H9 (cell line): ENCODE data around the gene C1orf198. TPM values are rescaled to one million over a fixed set of nuclear protein-coding genes. Genes with fewer than 3 reads are reported as not detected.

Experiments
- DNase-seq: peaks from one replicate; pipeline ENCODE4 v3.0.0-alpha.2; 2017
- H2AFZ ChIP-seq: one replicate; pipeline ENCODE4 v1.6.1; 2013; ENCODE audit warnings: mild to moderate bottlenecking, low read length, control low read depth, moderate library complexity
- H2AK5ac ChIP-seq: 2 replicates; pipeline ENCODE4 v1.6.1; 2013; ENCODE audit warnings: low read length, control low read depth, mixed read lengths; ENCODE audit not compliant: insufficient read length
- H2BK120ac ChIP-seq: one replicate; pipeline ENCODE4 v1.6.1; 2013; ENCODE audit warnings: low read depth, mild to moderate bottlenecking, low read length, control low read depth, inconsistent platforms; ENCODE audit not compliant: poor library complexity, severe bottlenecking
- H2BK12ac ChIP-seq: 2 replicates; pipeline ENCODE4 v1.6.1; 2013; ENCODE audit warnings: low read length, control low read depth, mixed read lengths, low read depth; ENCODE audit not compliant: insufficient read length
- H2BK15ac ChIP-seq: 2 replicates; pipeline ENCODE4 v1.6.1; 2013; ENCODE audit warnings: low read depth, low read length, control low read depth
- H2BK20ac ChIP-seq: one replicate; pipeline ENCODE4 v1.6.1; 2013; ENCODE audit warnings: low read depth, mild to moderate bottlenecking, low read length, control low read depth, inconsistent platforms; ENCODE audit not compliant: poor library complexity, severe bottlenecking
- H2BK5ac ChIP-seq: 2 replicates; pipeline ENCODE4 v1.6.1; 2013; ENCODE audit warnings: low read length, control low read depth, mixed read lengths; ENCODE audit not compliant: insufficient read length
- H3K14ac ChIP-seq: 2 replicates; pipeline ENCODE4 v1.6.1; 2013; ENCODE audit warnings: low read length, control low read depth; ENCODE audit not compliant: insufficient read depth
- H3K18ac ChIP-seq: 2 replicates; pipeline ENCODE4 v1.6.1; 2013; ENCODE audit warnings: low read depth, mild to moderate bottlenecking, mixed read lengths, low read length, control low read depth; ENCODE audit not compliant: insufficient read length
- H3K23ac ChIP-seq: 2 replicates; pipeline ENCODE4 v1.6.1; 2013; ENCODE audit warnings: low read length, control low read depth, mixed read lengths, low read depth; ENCODE audit not compliant: insufficient read length
- H3K23me2 ChIP-seq: 2 replicates; pipeline ENCODE4 v1.6.1; 2013; ENCODE audit warnings: low read depth, mild to moderate bottlenecking, mixed read lengths, low read length, control low read depth; ENCODE audit not compliant: insufficient read length, poor library complexity, severe bottlenecking
- H3K27ac ChIP-seq: 2 replicates; pipeline ENCODE4 v1.5.1; 2013; ENCODE audit warnings: low read length, control low read depth, mixed read lengths, low read depth; ENCODE audit not compliant: insufficient read length
- H3K27me3 ChIP-seq: 2 replicates; pipeline ENCODE4 v1.6.1; 2013; ENCODE audit warnings: low read length, control low read depth, inconsistent platforms; ENCODE audit not compliant: insufficient read depth
- H3K4ac ChIP-seq: 2 replicates; pipeline ENCODE4 v1.6.1; 2013; ENCODE audit warnings: low read depth, mild to moderate bottlenecking, control low read depth, inconsistent platforms, low read length, moderate library complexity
- H3K4me1 ChIP-seq: 2 replicates; pipeline ENCODE4 v1.6.1; 2013; ENCODE audit warnings: low read length, control low read depth, inconsistent platforms; ENCODE audit not compliant: insufficient read depth
- H3K4me2 ChIP-seq: 2 replicates; pipeline ENCODE4 v1.6.1; 2013; ENCODE audit warnings: low read length, control low read depth, mixed read lengths; ENCODE audit not compliant: insufficient read length, insufficient read depth
- H3K56ac ChIP-seq: 2 replicates; pipeline ENCODE4 v1.6.1; 2013; ENCODE audit warnings: low read depth, mild to moderate bottlenecking, mixed read lengths, low read length, control low read depth; ENCODE audit not compliant: insufficient read length
- H3K79me1 ChIP-seq: 2 replicates; pipeline ENCODE4 v1.6.1; 2013; ENCODE audit warnings: low read depth, mild to moderate bottlenecking, moderate library complexity, low read length, control low read depth, inconsistent platforms; ENCODE audit not compliant: insufficient read depth, poor library complexity, severe bottlenecking
- H3K79me2 ChIP-seq: 2 replicates; pipeline ENCODE4 v1.6.1; 2013; ENCODE audit warnings: low read length, control low read depth, inconsistent platforms; ENCODE audit not compliant: insufficient read depth
- H3K9ac ChIP-seq: 2 replicates; pipeline ENCODE4 v1.6.1; 2013; ENCODE audit warnings: low read length, control low read depth, mixed read lengths; ENCODE audit not compliant: insufficient read length; ENCODE audit errors: extremely low read depth
- H3K9me3 ChIP-seq: one replicate; pipeline ENCODE4 v1.6.1; 2013; ENCODE audit warnings: low read depth, low read length, inconsistent platforms; ENCODE audit not compliant: control insufficient read depth
- H3T11ph ChIP-seq: one replicate; pipeline ENCODE4 v1.6.1; 2013; ENCODE audit warnings: mild to moderate bottlenecking, low read length, control low read depth, inconsistent platforms
- H4K20me1 ChIP-seq: one replicate; pipeline ENCODE4 v1.6.1; 2013; ENCODE audit not compliant: control insufficient read depth, insufficient read length, insufficient read depth
- H4K5ac ChIP-seq: 2 replicates; pipeline ENCODE4 v1.6.1; 2013; ENCODE audit warnings: low read depth, mild to moderate bottlenecking, mixed read lengths, low read length, control low read depth; ENCODE audit not compliant: insufficient read length
- H4K8ac ChIP-seq: replicated peaks from 2 replicates; pipeline ENCODE4 v1.6.1; 2013; ENCODE audit warnings: low read length, control low read depth, mixed read lengths, low read depth; ENCODE audit not compliant: insufficient read length
- H4K91ac ChIP-seq: 2 replicates; pipeline ENCODE4 v1.6.1; 2013; ENCODE audit warnings: low read depth, mild to moderate bottlenecking, moderate library complexity, mixed read lengths, low read length, control low read depth; ENCODE audit not compliant: insufficient read length
- H3K27ac Mint-ChIP-seq, 3 experiments: 2 replicates in 2 of 3; 3 replicates in 1 of 3; pipeline ENCODE4 v1.8.0; 2020 to 2021; ENCODE audit warnings: mixed read lengths in 3 of 3, mild to moderate bottlenecking in 1 of 3, moderate library complexity in 1 of 3
- H3K27me3 Mint-ChIP-seq: 2 replicates; pipeline ENCODE4 v1.8.0; 2021; ENCODE audit warnings: low read depth, mild to moderate bottlenecking, moderate library complexity, mixed read lengths
- H3K36me3 Mint-ChIP-seq, 3 experiments: 2 replicates in 2 of 3; 3 replicates in 1 of 3; pipeline ENCODE4 v1.8.0; 2020 to 2021; ENCODE audit warnings: low read depth in 3 of 3, mixed read lengths in 3 of 3; ENCODE audit not compliant: insufficient read depth in 1 of 3
- H3K4me1 Mint-ChIP-seq, 2 experiments: 2 replicates each; pipeline ENCODE4 v1.8.0; 2020; ENCODE audit warnings: mixed read lengths in 2 of 2
- H3K4me3 Mint-ChIP-seq, 2 experiments: 2 replicates in 1 of 2; 3 replicates in 1 of 2; pipeline ENCODE4 v1.8.0; 2020 to 2021; ENCODE audit warnings: mild to moderate bottlenecking in 2 of 2, mixed read lengths in 2 of 2, moderate library complexity in 1 of 2
- H3K9me3 Mint-ChIP-seq, 2 experiments: 2 replicates in 1 of 2; 3 replicates in 1 of 2; pipeline ENCODE4 v1.8.0; 2020; ENCODE audit warnings: mild to moderate bottlenecking in 2 of 2, mixed read lengths in 2 of 2, moderate library complexity in 1 of 2
- CTCF ChIP-seq: fragments of 200-600 bp; sonication (generic); conservative IDR thresholded peaks from 3 replicates; pipeline ENCODE4 v1.8.0; 2021; ENCODE audit warnings: antibody characterized with exemption, mild to moderate bottlenecking
- WGBS: extraction: QIAGEN DNeasy Blood & Tissue Kit; methylation state at CpG from one replicate; pipeline ENCODE4 v1.1.7; 2013; ENCODE audit warnings: missing lambda C conversion rate, low lambda C conversion rate, mixed read lengths; ENCODE audit not compliant: insufficient read length; ENCODE audit errors: extremely low coverage; 5-methylcytosine and 5-hydroxymethylcytosine counted together
- total RNA-seq: library from RNA; stranded (reverse); gene quantifications from 2 replicates; pipeline ENCODE4 v1.2.1, GENCODE V29; 2021

C1orf198 gene
- total RNA-seq, 1 experiment from 2014 or later, result 28.9 TPM

DNA sequence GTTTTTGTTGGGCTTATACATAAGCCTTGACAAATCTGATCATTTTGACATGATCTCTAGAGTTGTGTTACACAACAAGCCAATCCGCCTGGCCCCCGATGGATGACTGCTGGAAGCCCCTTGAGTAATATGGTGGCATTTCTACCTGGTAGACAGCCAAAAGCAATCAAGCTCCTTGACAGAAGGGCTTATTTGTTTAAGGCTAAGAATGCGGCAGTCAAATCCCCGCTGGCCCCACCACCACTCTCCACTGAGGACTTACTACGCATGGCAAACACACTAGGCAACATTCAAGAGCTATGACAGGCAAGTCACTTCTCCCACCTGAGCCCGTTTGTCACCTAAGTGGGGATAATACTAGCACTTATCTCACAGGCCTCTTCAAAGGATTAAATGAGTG lies 33.4 kb upstream of the C1orf198 start:
- Mint-ChIP-seq H3K36me3 (no peaks in the 10 kb centered on the region), H3K27ac (no peak overlapping the region), H3K4me1 (no peaks in the 10 kb centered on the region), H3K27me3 (peaks cover 15% of the 10 kb centered on the region), H3K4me3 (no peak overlapping the region), H3K9me3 (no peaks in the 10 kb centered on the region; a peak in 1 of 5 replicates)
- H3K18ac ChIP-seq, result no peak overlapping the region
- no peak overlapping the region for H3T11ph ChIP-seq
- H3K9me3 ChIP-seq, result no peaks in the 10 kb centered on the region
- no peak overlapping the region for H2BK120ac ChIP-seq
- no peak overlapping the region for H2AK5ac ChIP-seq
- H4K20me1 ChIP-seq, result no peaks in the 10 kb centered on the region
- H3K27ac ChIP-seq, result no peak overlapping the region
- TF ChIP-seq CTCF, result no peak
- no peaks in the 10 kb centered on the region for H3K79me1 ChIP-seq
- no peak overlapping the region for H4K5ac ChIP-seq
- H3K4me1 ChIP-seq, result no peaks in the 10 kb centered on the region
- no peak overlapping the region for H2BK20ac ChIP-seq
- no CpG with 5 or more reads among the region's 6 CpGs for WGBS
- no peak overlapping the region for H3K4ac ChIP-seq
- H2BK12ac ChIP-seq, result no peak overlapping the region
- no peak overlapping the region for H3K9ac ChIP-seq
- H3K23me2 ChIP-seq, result no peaks in the 10 kb centered on the region
- H3K4me2 ChIP-seq, result no peak overlapping the region
- no peak overlapping the region for H2BK5ac ChIP-seq
- H3K23ac ChIP-seq, result no peak overlapping the region
- no peak overlapping the region for H3K56ac ChIP-seq
- H3K14ac ChIP-seq, result no peak overlapping the region
- DNase-seq, result no peak
- no peaks in the 10 kb centered on the region for H3K79me2 ChIP-seq
- H4K91ac ChIP-seq, result no peak overlapping the region
- H2AFZ ChIP-seq, result no peak overlapping the region
- no peaks in the 10 kb centered on the region for H3K27me3 ChIP-seq
- H4K8ac ChIP-seq, result no peak overlapping the region
- H2BK15ac ChIP-seq, result no peak overlapping the region
